ENCODE data around the gene LY6G6C.

Gene LY6G6C

GRCh38 chr6:31702819-31703716 is 18.5 kb downstream of the LY6G6C start, which contains the start of gene ABHD16A:
Gene ABHD16A, minus strand, starts transcription at chr6:31703324. Its CDS starts 43 bp downstream, at chr6:31703281.
- DNase-seq: peak; percentile 98

GRCh38 chr6:31702405-31702818 is 19.1 kb downstream of the LY6G6C start:
- DNase-seq: no peak

- DNase-seq: no peak
Observed at GRCh38 chr6:31701666-31702404, 19.7 kb downstream of the LY6G6C start.

- DNase-seq: no peak
Observed at GRCh38 chr6:31700740-31701401, 20.7 kb downstream of the LY6G6C start.

GRCh38 chr6:31697555-31697954 is 24.0 kb downstream of the LY6G6C start:
- DNase-seq: no peak

GRCh38 chr6:31693535-31693934 is 28.0 kb downstream of the LY6G6C start:
- DNase-seq: no peak

DNA sequence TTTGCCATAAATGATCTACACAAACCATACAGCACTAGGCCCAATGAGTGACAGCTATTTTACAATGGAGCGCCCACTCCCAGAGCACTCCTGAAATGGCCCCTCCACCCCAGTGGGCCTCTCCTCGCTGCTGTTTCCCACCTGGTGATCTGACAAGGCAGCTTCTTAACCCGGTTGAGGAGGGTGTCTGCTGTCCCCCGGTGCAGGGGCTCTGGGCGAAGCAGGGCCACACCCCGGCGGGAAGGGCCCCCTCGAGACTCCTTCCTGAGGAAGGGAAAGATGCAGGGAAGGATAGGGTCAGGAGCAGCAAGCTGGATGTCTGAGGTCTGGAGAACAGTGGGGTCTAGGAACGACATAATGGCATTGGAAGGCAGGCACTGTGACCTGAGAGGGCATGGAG is 28.7 kb downstream of the LY6G6C start:
- DNase-seq: no peak

GRCh38 chr6:31692353-31692752 is 29.2 kb downstream of the LY6G6C start:
- no peak for DNase-seq

GRCh38 chr6:31691564-31692108 is 29.9 kb downstream of the LY6G6C start:
- DNase-seq: no peak

DNA sequence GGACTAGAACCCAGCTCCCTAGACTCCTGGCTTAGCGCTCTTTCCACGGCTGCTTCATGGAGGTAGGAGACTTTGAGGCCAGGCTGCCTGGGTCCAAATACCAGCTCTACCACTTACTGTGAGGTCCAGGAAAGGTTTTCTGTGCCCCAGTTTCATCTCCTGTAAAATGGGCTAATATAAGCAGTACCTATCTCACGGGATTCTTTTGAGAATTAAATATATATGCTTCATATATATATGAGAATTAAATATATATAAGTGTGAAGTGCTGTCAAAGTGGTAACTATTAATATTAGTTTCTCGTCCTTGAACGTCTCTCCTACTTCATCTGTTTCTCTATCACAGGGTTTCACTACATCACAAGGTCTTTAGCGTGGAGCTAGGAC is 30.5 kb downstream of the LY6G6C start:
- DNase-seq: no peak

GRCh38 chr6:31690231-31691077 is 31.1 kb downstream of the LY6G6C start:
- no peak for DNase-seq

GRCh38 chr6:31689249-31690110 is 32.1 kb downstream of the LY6G6C start:
- no peak for DNase-seq

- DNase-seq: no peak
Observed at GRCh38 chr6:31687860-31688693, 33.5 kb downstream of the LY6G6C start.

GRCh38 chr6:31687321-31687720 is 34.2 kb downstream of the LY6G6C start:
- no peak for DNase-seq

DNA sequence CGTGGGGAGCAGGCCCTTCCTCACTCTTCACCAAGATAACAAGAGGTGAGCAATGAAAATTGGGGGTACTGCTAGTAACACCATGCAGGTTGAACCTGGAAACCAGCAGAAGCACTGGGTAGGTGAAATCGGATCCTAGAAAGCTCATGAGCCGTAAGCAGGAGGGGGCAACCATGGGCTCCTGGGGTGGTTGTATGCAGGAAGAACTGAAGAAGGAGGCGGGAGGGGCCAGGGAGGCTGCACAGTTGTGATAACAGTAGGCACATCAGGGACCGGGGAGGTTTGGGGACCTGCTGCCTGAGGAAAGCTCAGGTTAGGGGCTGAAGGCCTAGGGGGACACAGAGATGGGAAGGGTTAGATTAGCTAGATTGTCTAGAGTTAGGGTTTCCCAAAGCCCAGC is 35.1 kb downstream of the LY6G6C start:
- no peak for DNase-seq

DNA sequence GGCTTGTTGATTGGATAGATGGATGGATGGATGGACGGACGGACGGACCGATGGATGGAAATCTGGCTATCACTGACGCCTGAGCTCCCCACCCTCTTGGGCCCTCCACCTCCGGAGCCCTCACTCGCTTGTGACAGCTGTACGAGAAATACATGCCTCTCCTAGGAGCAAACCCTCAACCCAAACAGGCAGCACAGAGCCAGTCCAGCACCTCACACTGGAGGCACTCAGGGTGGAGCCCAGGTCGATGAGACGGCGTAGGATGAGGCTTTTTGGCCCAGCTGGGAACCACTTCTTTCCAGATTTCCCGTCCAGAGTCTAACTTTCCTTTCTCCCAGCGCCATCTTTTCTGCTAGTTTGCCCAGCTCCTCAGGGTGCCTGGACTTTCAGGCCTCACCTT is 38.0 kb downstream of the LY6G6C start:
- DNase-seq: no peak

DNA sequence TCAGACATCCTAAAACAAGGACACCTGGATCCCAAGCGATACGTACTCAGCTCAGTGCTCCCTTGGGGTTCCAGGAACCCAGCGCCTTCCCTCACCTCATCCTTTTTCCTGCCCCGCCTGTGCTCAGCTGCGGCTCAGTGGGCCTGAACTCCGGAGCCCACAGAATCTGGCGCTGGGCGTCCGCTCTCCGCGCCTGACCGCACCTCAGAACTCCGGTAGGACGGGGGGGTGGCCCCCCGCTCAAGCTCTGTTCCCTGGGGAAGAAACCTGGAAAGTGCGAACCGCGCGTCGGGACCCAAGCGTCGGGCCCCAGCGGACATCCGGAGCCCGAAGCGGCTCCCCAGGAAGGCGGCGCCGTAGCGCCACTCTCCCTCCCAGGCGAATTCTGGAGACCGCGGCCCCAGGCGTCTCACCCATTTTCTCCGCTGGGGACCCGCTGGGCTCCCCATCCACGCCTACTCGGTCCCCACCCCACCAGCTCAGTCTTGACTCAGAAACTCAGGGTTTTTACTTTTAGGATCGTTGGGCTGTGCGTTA is 40.3 kb downstream of the LY6G6C start:
- peak; percentile 69 for DNase-seq

DNA sequence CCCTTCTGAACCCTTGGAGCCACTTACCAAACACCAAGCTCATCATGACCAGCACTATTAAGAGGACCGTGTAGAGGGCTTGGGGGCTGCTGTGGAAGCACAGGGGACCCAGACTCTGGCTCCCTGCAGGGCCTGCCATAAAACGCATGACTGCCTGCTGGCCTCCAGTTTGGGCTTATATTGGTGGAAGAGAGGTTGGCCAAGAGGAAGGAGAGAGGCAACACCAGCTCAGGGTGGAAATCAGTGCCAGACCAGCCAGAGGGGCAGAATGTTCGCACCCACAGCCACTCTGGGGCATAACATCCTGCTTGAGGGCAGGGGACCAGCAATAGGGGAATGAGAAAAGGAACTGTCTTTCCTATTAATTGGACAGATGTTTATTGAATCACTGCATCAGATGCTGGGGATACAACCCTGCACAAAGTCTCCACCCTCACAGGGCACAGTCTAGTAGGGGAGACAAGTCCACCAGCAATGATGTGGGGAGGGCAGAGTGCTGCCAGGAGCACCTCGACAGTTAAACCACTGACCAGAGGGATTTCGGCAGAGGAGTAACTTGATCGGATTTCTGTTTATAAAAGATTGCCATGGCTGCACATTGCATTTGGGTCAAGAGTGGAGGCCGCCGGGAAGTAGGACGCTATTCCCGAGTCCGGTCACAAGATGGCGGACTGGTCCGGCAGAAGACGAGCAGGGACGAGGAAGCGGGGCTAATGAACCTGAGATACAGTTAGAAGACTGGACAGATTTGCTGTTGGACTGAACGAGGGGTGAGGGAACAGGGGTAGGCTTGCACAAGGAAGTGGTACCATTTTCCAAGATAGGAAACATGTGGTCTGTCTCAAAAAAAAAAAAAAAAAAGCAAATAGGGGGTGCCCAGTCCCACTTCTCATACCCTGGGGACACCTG is 41.1 kb downstream of the LY6G6C start, which contains the start of gene LY6G5C:
Gene LY6G5C (minus strand): TSS at position 842 of the 909 bp plus-strand sequence. CDS start 694 bp downstream, at position 148.
- DNase-seq: peak; percentile 75

DNA sequence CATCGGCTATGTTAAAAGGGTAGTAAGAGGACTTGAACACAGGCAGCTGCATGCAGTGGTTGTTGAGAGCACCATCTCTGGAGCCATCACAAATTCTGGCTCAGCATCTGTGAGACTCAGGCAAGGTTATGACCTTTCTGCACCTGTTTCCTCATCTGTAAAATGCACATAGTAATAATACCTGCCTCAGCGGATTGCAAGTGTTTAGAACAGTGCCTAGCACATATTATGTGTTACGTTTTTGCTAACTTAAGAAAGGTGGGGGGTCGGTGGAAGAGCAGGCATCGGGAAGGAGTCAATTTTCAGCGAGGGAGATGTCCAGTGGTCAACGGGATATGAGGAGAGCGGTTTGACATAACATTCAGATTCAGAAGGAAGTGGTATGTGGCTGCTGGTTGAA is 43.6 kb downstream of the LY6G6C start:
- no peak for DNase-seq

Data from stimulated activated CD8-positive, alpha-beta memory T cell treated with anti-CD3 and anti-CD28 coated beads, Interleukin-4, amount 100 ng/mL, for 48 hours (primary cell).